ENCODE measurements around the gene TMC6. TPM values are rescaled to one million over a fixed set of nuclear protein-coding genes. Genes with fewer than 3 reads are reported as not detected.
"Not testable (repeated sequence)": the region's sequence is repeated elsewhere in the genome, so short reads cannot be mapped to it uniquely, and the experiment has no call there.

The TMC6 gene
- total RNA-seq, 1 donor from 2014 or later = 251 TPM

DNA sequence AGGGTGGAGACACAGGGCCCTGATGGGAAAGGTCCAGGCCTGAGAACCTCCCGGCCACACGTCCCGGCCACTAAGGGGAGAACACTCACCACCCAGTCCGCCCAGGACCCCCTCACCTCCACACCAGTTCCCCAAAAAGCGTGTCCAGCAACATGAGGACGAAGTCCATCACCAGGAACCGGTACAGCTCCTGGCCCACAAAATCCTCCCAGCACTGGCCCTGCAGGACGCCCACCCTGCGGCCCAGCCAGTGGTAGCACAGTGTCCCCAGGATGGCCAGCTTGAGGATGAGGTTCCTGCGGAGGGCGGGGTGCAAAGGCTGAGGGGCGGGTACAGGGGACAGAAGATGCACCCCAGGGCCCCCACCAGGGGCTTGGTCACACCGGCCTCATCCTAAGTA, 8.0 kb downstream of the TMC6 start:
- Mint-ChIP-seq H3K4me1 (peaks cover 48% of the 10 kb centered on the region), H3K36me3 (ENCODE audit: low read depth) (peaks cover 60% of the 10 kb centered on the region), H3K9me3 (no peaks in the 10 kb centered on the region), H3K27ac (peak overlapping the region; percentile 34), H3K27me3 (no peaks in the 10 kb centered on the region), H3K4me3 (peak overlapping the region; percentile 87)
- DNase-seq = no peak
- intact Hi-C loops (cut with micrococcal nuclease) = no loop called here

- Mint-ChIP-seq H3K36me3 (ENCODE audit: low read depth) (peaks cover 61% of the 10 kb centered on the region), H3K27ac (no peak overlapping the region), H3K4me3 (no peak overlapping the region), H3K4me1 (peaks cover 49% of the 10 kb centered on the region), H3K27me3 (no peaks in the 10 kb centered on the region), H3K9me3 (no peaks in the 10 kb centered on the region)
- intact Hi-C loops (cut with micrococcal nuclease) = no loop called here
- DNase-seq = no peak
Measured at GRCh38 chr17:78118801-78119241, 9.7 kb downstream of the TMC6 start.

- H3K4me1 Mint-ChIP-seq = peaks cover 42% of the 10 kb centered on the region
- DNase-seq = peak; percentile 67
- no peaks in the 10 kb centered on the region for H3K27me3 Mint-ChIP-seq
- no peak overlapping the region for H3K27ac Mint-ChIP-seq
- intact Hi-C loops (cut with micrococcal nuclease) = no loop called here
- H3K36me3 Mint-ChIP-seq (ENCODE audit: low read depth) = peaks cover 57% of the 10 kb centered on the region
- H3K4me3 Mint-ChIP-seq = no peak overlapping the region
- H3K9me3 Mint-ChIP-seq = no peaks in the 10 kb centered on the region
Measured at GRCh38 chr17:78117027-78117981, 11.3 kb downstream of the TMC6 start.

- Mint-ChIP-seq H3K36me3 (ENCODE audit: low read depth) (peaks cover 50% of the 10 kb centered on the region), H3K27me3 (no peaks in the 10 kb centered on the region), H3K4me1 (peaks cover 36% of the 10 kb centered on the region), H3K27ac (no peak overlapping the region), H3K4me3 (no peak overlapping the region), H3K9me3 (no peaks in the 10 kb centered on the region)
- intact Hi-C loops (cut with micrococcal nuclease) = no loop called here
- DNase-seq = no peak
Measured at GRCh38 chr17:78116411-78116810, 12.1 kb downstream of the TMC6 start.

DNA sequence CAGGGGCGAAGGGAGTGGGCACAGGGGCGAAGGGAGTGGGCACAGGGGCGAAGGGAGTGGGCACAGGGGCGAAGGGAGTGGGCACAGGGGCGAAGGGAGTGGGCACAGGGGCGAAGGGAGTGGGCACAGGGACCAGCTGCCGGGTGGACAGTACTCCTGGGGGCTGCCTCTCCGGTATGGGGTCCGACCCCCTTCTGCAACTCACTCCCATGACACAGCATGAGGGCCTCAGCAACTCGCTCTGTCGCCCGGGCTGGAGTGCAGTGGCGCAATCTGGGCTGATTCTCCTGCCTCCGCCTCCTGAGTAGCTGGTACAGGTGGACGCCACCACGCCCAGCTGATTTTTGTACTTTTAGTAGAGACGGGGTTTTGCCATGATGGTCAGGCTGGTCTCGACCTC, 12.8 kb downstream of the TMC6 start:
- Mint-ChIP-seq H3K36me3 (ENCODE audit: low read depth) (peaks cover 50% of the 10 kb centered on the region), H3K4me1 (peaks cover 31% of the 10 kb centered on the region)
- H3K4me3 Mint-ChIP-seq; H3K9me3 Mint-ChIP-seq; H3K27ac Mint-ChIP-seq; DNase-seq; intact Hi-C loops (cut with micrococcal nuclease); H3K27me3 Mint-ChIP-seq: not testable (repeated sequence)

- Mint-ChIP-seq H3K9me3 (no peaks in the 10 kb centered on the region), H3K4me3 (no peak overlapping the region), H3K4me1 (peaks cover 31% of the 10 kb centered on the region), H3K27me3 (no peaks in the 10 kb centered on the region), H3K27ac (peak overlapping the region; percentile 39), H3K36me3 (ENCODE audit: low read depth) (peaks cover 49% of the 10 kb centered on the region)
- no peak for DNase-seq
- intact Hi-C loops (cut with micrococcal nuclease) = no loop called here
Measured at GRCh38 chr17:78114831-78115723, 13.5 kb downstream of the TMC6 start.

GRCh38 chr17:78113804-78114785, 14.5 kb downstream of the TMC6 start:
- Mint-ChIP-seq H3K4me1 (peaks cover 31% of the 10 kb centered on the region), H3K27me3 (no peaks in the 10 kb centered on the region), H3K27ac (peak overlapping the region; percentile 86), H3K9me3 (no peaks in the 10 kb centered on the region), H3K4me3 (peak overlapping the region; percentile 50), H3K36me3 (ENCODE audit: low read depth) (peaks cover 51% of the 10 kb centered on the region)
- DNase-seq = peak; percentile 78
- intact Hi-C loops (cut with micrococcal nuclease) = loop anchor here (1.0 to 2.0 kb wide), 3 partner anchors 29 to 137 kb away; partner anchors contain the start of gene SYNGR2

DNA sequence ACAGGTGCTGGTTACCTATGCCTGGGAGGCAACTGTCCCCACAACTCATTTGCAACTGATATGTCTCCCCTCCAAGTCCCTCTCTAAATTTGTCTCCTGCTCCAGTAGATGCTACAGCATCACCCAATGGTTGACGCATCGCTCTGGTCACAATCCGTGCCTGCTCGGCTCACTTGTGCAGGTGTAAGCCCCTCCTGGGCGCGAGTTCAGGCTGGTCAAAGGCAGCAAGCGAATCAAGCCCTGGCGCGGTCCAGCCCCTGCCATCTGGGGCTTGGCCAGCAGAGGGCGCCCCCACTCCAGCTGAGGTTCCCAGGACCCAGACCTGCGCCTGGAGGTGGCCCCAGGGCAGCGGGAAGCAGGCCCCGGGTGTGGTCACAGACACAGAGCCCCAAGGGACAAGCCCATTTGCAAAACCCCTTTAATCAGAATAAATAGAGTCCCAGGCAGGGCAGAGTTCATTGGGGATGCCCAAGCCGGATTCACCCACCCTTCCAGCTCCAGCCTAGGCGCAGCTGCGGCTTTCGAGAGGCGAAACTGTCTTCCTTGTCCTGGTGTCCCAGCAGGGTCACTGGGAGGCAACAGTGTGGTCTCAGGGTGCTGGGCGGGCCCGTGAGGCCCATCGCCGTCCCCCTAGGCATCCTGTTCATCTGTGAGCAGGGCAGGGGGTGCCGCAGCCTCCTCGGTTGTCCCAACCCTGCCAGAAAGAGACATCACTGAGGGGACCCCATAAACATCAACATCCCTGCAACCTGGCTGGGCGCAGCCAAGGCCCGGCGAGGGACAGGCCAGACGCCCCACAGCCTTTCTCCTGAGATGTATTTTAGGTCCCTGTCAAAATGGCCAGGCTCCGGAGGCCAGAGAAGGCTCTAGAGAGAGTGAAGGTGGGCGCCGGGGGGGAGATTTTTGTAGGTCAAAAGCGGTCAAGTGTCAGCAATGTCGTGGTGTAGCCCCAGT, 15.8 kb downstream of the TMC6 start:
- no peak overlapping the region for H3K4me3 Mint-ChIP-seq
- H3K36me3 Mint-ChIP-seq (ENCODE audit: low read depth) = peaks cover 58% of the 10 kb centered on the region
- H3K9me3 Mint-ChIP-seq = no peaks in the 10 kb centered on the region
- peak; percentile 94 for DNase-seq
- H3K27ac Mint-ChIP-seq = no peak overlapping the region
- H3K27me3 Mint-ChIP-seq = no peaks in the 10 kb centered on the region
- intact Hi-C loops (cut with micrococcal nuclease) = loop anchor here (1.0 to 2.0 kb wide), 5 partner anchors 22 to 138 kb away; partner anchors contain the start of gene SYNGR2
- H3K4me1 Mint-ChIP-seq = peaks cover 29% of the 10 kb centered on the region

GRCh38 chr17:78111727-78112517, 16.6 kb downstream of the TMC6 start:
- intact Hi-C loops (cut with micrococcal nuclease) = loop anchor here (1.0 to 2.0 kb wide), 4 partner anchors 22 to 139 kb away; partner anchors contain the start of gene SYNGR2
- peaks cover 60% of the 10 kb centered on the region for H3K36me3 Mint-ChIP-seq (ENCODE audit: low read depth)
- H3K4me1 Mint-ChIP-seq = peaks cover 36% of the 10 kb centered on the region
- H3K27me3 Mint-ChIP-seq = no peaks in the 10 kb centered on the region
- no peak overlapping the region for H3K27ac Mint-ChIP-seq
- DNase-seq = no peak
- no peaks in the 10 kb centered on the region for H3K9me3 Mint-ChIP-seq
- H3K4me3 Mint-ChIP-seq = no peak overlapping the region

- intact Hi-C loops (cut with micrococcal nuclease) = no loop called here
- Mint-ChIP-seq H3K4me1 (peaks cover 35% of the 10 kb centered on the region), H3K36me3 (ENCODE audit: low read depth) (peaks cover 58% of the 10 kb centered on the region), H3K27ac (no peak overlapping the region), H3K4me3 (no peak overlapping the region), H3K9me3 (no peaks in the 10 kb centered on the region), H3K27me3 (no peaks in the 10 kb centered on the region)
- DNase-seq = no peak
Measured at GRCh38 chr17:78111016-78111726, 17.4 kb downstream of the TMC6 start.

DNA sequence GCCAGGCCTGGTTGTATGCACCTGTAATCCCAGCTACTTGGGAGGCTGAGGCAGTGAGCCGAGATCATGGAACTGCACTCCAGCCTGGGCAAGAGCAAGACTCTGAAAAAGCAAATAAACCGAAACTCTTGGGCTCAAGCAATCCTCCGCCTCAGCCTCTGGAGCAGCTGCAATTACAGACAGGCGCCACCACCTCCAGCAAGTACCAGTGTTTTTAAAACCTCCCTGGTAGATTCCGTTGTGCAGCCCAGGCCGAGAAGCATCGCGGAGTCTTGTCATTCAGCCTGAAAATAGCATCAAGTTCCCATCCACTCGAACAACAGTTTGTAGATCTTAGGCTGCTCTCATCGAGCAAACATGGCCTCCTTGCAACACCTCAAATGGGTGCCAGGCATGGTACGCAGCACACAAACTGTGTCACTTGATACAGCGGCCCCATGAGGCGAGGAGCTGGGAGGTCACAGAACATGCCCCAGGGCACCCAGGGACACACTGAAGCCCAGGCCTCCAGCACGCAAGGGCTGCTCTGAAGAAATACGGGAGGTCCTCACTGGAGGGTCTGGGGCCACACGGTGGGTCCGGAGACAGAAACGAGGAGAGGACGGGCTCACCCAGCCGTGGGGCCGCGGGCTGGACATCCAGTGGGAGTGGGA, 18.1 kb downstream of the TMC6 start:
- intact Hi-C loops (cut with micrococcal nuclease) = no loop called here
- H3K27ac Mint-ChIP-seq = no peak overlapping the region
- H3K4me3 Mint-ChIP-seq = no peak overlapping the region
- DNase-seq = no peak
- no peaks in the 10 kb centered on the region for H3K27me3 Mint-ChIP-seq
- no peaks in the 10 kb centered on the region for H3K9me3 Mint-ChIP-seq
- H3K4me1 Mint-ChIP-seq = peaks cover 35% of the 10 kb centered on the region
- peaks cover 57% of the 10 kb centered on the region for H3K36me3 Mint-ChIP-seq (ENCODE audit: low read depth)
